ENCODE results near the gene TTLL3.
"Not testable (repeated sequence)": the region's sequence is repeated elsewhere in the genome, so short reads cannot be mapped to it uniquely, and the experiment has no call there.

The TTLL3 gene, protein sequence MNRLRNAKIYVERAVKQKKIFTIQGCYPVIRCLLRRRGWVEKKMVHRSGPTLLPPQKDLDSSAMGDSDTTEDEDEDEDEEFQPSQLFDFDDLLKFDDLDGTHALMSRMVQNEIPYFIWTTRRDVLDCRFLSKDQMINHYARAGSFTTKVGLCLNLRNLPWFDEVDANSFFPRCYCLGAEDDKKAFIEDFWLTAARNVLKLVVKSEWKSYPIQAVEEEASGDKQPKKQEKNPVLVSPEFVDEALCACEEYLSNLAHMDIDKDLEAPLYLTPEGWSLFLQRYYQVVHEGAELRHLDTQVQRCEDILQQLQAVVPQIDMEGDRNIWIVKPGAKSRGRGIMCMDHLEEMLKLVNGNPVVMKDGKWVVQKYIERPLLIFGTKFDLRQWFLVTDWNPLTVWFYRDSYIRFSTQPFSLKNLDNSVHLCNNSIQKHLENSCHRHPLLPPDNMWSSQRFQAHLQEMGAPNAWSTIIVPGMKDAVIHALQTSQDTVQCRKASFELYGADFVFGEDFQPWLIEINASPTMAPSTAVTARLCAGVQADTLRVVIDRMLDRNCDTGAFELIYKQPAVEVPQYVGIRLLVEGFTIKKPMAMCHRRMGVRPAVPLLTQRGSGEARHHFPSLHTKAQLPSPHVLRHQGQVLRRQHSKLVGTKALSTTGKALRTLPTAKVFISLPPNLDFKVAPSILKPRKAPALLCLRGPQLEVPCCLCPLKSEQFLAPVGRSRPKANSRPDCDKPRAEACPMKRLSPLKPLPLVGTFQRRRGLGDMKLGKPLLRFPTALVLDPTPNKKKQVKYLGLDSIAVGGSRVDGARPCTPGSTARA

GRCh38 chr3:9809615-9810432, at the start of gene TTLL3:
Gene TTLL3, plus strand, starts transcription at chr3:9810262. Its CDS starts 400 bp downstream, at chr3:9810662.
- DNase-seq (ENCODE audit: low read depth, low spot score): no peak
- H3K27ac ChIP-seq: peak within 1 kb of the TSS; percentile 72

DNA sequence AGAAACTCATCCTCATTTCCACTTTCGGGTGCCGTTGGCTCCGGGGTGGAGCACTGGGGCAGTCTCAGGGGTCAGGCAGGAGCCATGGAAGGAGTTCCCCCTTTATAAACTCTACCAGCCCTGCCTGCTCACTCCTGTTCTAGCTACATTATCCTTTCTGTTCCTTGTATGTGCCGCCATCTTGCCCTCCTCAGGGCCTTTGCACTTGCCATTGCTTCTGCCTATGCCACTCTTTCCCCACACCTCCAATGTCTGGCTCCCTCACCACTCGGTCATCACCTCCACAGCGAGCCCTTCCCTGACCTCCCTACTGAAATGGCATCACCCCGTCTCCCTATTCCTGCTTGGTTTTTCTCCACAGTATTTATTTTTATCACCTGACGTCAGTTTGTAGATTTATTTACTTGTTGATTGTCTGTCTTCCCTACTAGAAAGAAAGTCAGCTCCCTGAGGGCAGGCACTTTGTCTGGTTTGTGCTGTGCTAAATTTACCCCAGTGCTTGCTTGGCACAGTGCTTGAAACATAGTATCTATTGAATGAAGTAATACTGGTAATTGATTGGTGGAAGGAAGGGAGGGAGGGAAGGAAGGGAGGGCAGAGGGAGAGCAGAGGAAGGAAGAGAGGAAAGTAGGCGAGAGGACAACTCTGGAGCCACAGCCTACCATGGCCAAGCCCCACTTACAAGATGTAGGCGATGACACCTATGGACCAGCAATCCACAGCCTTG, 49.1 kb upstream of the TTLL3 start:
- H3K27ac ChIP-seq: no peak overlapping the region
- no peak for DNase-seq (ENCODE audit: low read depth, low spot score)

DNA sequence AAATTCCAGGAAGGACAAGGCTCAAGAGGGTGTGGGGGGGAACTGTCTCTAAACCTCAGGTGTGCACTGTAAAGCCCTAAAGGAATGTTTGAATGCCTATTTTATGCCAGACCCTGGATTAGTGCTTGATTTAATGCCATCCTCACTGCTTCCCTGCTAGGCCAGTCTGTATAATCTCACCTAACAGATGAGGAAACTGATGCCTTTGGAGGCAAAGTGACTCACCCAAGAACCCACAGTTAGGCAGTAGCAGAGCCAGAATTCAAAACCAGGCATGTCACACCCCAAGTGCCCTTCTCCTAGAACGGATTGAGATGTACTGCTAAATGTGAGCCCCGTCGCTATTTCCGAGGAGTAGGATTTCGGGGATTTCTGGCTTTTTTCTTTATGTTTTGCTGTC, 48.1 kb upstream of the TTLL3 start:
- H3K27ac ChIP-seq: no peak overlapping the region
- DNase-seq (ENCODE audit: low read depth, low spot score): no peak

DNA sequence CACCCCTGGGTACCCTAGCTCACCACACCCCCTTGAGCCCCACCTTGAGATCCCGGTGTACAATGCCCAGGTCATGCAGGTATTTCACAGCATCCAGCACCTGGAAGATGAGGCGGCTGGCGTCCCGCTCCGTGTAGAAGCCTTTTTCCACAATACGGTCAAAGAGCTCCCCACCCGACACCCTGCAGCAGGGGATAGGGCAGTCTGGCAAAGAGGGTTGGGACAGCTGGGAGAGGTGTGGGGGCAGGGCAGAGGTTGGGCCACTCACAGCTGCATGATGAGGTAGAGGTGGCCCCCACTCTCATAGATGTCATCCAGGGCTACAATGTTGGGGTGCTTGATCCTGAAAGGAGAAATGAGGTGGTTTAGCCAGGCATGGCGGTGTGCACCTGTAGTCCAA, 47.2 kb upstream of the TTLL3 start:
- DNase-seq (ENCODE audit: low read depth, low spot score): no peak
- H3K27ac ChIP-seq: no peak overlapping the region

GRCh38 chr3:9765865-9766264, 44.2 kb upstream of the TTLL3 start:
- no peak for DNase-seq (ENCODE audit: low read depth, low spot score)

GRCh38 chr3:9767418-9767817, 42.6 kb upstream of the TTLL3 start:
- DNase-seq (ENCODE audit: low read depth, low spot score): no peak
- H3K27ac ChIP-seq: no peak overlapping the region

More at GRCh38 chr3:9765865-9766264, 44.2 kb upstream of the TTLL3 start:
- H3K27ac ChIP-seq: no peak overlapping the region

- no peak overlapping the region for H3K27ac ChIP-seq
- DNase-seq (ENCODE audit: low read depth, low spot score): no peak
These were observed 41.8 kb upstream of the TTLL3 start for GRCh38 chr3:9768141-9768775.

- no peak for DNase-seq (ENCODE audit: low read depth, low spot score)
- no peak overlapping the region for H3K27ac ChIP-seq
These were observed 41.0 kb upstream of the TTLL3 start for GRCh38 chr3:9769012-9769411.

GRCh38 chr3:9769426-9770275, 40.4 kb upstream of the TTLL3 start, which contains the start of gene CAMK1:
Gene CAMK1, minus strand, starts transcription at chr3:9769947. Its CDS starts 2,198 bp downstream, at chr3:9767749.
- H3K27ac ChIP-seq: no peak within 1 kb of the TSS

GRCh38 chr3:9770276-9770812, 39.7 kb upstream of the TTLL3 start:
- DNase-seq (ENCODE audit: low read depth, low spot score): no peak
- H3K27ac ChIP-seq: no peak overlapping the region

More at GRCh38 chr3:9769426-9770275, 40.4 kb upstream of the TTLL3 start, which contains the start of gene CAMK1:
- DNase-seq (ENCODE audit: low read depth, low spot score): no peak

DNA sequence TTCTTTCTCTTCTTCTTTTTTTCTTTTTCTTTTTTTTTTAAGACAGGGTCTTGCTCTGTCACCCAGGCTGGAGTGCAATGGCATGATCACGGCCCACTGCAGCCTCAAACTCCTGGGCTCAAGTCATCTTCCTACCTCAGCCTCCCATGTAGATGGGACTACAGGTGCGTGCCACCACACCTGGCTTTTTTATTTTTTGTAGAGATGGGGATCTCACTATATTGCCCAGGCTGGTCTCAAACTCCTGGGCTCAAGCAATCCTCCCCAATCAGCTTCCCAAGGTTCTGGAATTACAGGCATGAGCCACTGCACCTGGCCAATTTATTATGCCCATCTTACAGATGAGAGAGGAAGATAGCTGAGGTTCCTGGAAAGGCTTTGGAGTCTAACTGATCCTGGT, 39.1 kb upstream of the TTLL3 start:
- DNase-seq (ENCODE audit: low read depth, low spot score); H3K27ac ChIP-seq: not testable (repeated sequence)

DNA sequence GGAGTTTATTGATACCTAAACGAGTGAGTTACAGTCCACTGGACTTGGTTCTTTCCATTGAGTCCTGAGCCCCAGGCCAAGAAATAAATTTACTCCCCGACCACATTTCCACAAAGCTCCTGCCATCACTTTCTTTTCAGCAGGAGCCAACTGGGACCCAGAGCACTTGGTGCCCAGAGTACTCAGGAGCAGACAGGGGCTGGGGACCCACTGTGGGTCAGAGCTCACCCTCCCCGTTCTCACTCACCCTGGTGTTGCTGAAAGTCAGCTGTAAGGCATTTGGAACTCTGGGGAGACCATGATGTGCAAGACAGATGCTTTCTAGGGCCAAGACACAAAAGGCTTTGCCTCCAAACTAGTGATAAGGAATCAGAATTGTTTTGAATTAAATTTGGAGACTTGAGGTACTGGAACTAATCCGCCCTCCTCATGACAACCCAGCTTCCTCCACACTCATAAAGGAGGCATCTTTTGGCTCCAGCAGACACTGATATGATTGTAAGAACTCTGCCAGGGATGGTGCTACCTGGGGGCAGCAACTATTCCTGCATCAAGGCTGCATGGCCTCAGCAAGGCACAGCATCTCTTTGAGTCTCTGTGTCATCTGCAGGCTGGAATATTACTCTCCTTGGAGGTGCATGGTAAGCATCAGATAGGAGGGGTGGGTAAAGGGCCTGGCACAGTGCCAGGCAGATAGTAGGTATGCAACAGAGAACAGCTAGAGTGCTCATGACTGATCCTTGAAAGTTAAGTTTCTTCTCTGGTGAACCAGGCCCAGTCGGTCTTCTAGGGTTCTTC, 33.0 kb upstream of the TTLL3 start:
- peak overlapping the region; percentile 70 for H3K27ac ChIP-seq
- no peak for DNase-seq (ENCODE audit: low read depth, low spot score)

- peak overlapping the region; percentile 70 for H3K27ac ChIP-seq
- DNase-seq (ENCODE audit: low read depth, low spot score): no peak
These were observed 32.4 kb upstream of the TTLL3 start for GRCh38 chr3:9777694-9778021.

DNA sequence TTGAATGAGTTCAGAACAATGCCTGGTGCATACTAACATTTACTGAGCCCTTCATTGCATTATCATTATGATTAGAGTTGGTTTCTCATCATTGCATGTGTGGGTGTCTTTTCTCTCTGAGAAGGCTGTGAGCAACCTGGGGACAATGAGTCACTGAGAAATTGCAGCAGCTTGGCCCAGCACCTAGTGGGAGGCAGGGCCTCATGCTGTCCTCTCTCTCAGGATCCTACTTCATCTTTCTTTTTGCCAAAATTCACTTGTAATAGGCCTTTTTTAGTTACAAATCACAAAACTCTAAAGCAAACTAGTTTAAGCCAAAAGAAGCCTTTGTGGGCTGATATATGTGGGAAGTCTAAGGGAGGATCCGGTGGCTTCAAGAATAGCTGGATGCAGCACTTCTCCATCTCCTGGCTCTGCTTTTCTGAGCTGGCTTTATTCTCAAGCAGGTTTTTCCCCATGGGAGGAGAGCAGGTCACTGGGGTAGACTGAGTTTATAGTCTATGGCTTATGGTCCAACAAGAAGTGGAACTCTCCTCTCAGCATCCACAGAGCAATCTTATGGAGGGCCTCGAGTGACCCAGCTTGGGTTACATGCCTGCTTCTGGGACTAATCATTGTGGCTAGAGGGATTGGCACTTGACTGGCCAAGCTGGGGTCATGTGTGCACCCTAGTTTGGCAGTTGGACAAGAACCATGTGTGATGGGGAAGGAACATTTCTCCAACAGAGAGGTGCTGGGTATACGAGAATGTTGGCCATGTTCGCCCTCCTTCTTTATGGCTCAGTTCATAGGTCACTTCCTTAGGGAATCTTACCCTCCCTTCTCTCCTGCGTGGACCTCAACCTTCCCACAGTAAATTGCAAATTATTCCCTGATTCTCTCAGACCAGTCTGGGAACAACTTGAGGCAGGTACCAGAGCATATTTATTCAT, 31.7 kb upstream of the TTLL3 start:
- H3K27ac ChIP-seq: peak overlapping the region; percentile 70
- no peak for DNase-seq (ENCODE audit: low read depth, low spot score)

GRCh38 chr3:9779075-9779593, 30.9 kb upstream of the TTLL3 start:
- DNase-seq (ENCODE audit: low read depth, low spot score): no peak
- H3K27ac ChIP-seq: peak overlapping the region; percentile 70
